ENCODE data around the gene SLC39A12. TPM values are rescaled to one million over a fixed set of nuclear protein-coding genes. Genes with fewer than 3 reads are reported as not detected.

The SLC39A12 gene
- total and polyA plus RNA-seq, 4 donors: 0.27 to 0.32 TPM; not detected in 2

- no peak overlapping the region for H3K4me3 ChIP-seq (ENCODE audit: low read length in 2 of 2)
- no peak for DNase-seq
- H3K4me1 ChIP-seq (ENCODE audit: control insufficient read depth in 1 of 2, insufficient read depth in 2 of 2, low read length in 2 of 2): no peaks in the 10 kb centered on the region
- intact Hi-C loops (cut with DNase I): no loop called here
- no peaks in the 10 kb centered on the region for H3K36me3 ChIP-seq (ENCODE audit: control insufficient read depth in 1 of 2, insufficient read depth in 2 of 2, low read length in 1 of 2)
- WGBS, 2 donors: 30 to 34% methylated on average over 1 of the region's 1 CpG
- no peak overlapping the region for H3K27ac ChIP-seq (ENCODE audit: low read depth in 1 of 2, low read length in 2 of 2)
- H3K27me3 ChIP-seq (ENCODE audit: control insufficient read depth in 1 of 2, insufficient read depth in 2 of 2, low read length in 1 of 2): no peaks in the 10 kb centered on the region
- no peak for ATAC-seq (ENCODE audit: low FRiP score)
- peaks cover 1% of the 10 kb centered on the region for H3K9me3 ChIP-seq (ENCODE audit: control insufficient read depth, low read length)
Observed at GRCh38 chr10:18056583-18056982, 104.9 kb downstream of the SLC39A12 start.

DNA sequence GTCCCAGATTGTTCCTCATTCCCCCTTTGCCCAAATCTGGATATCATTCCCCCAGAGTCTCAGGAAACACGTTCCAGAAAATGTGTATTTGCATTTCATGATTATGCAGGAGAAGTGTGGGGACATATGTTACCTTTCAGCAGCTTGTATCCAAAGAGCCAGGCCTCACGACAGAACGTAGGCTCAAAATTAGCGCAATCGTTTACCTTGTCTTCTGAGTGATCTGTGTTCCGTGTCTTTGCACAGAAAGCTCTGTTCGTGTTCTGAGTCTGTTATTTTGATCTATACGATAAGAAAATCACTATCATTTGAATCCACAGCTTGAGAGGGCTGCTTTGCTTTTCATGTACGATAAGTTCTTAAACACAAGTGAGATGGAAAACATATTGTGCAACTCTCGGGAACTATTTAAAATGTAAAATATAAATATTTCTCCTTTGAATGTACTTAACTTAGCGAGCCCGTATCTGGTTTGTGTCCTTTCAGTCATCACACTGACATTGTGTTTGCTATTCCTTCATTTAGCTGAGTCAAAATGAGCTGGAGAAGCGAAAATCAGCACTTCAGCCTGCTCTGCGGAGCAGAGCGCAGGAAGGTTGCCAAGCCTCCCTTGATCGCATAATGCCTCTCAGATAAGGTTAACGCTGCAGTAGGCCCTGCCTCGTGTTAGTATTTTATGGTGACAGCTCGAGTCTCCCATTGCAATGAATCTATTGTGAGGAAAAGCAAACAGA is 108.3 kb downstream of the SLC39A12 start:
- intact Hi-C loops (cut with DNase I): no loop called here
- ATAC-seq (ENCODE audit: low FRiP score) (no peak), DNase-seq (no peak)
- Histone ChIP-seq H3K27ac (ENCODE audit: low read depth in 1 of 2, low read length in 2 of 2) (no peak overlapping the region), H3K4me1 (ENCODE audit: control insufficient read depth in 1 of 2, insufficient read depth in 2 of 2, low read length in 2 of 2) (no peaks in the 10 kb centered on the region), H3K9me3 (ENCODE audit: control insufficient read depth, low read length) (peaks cover 1% of the 10 kb centered on the region), H3K27me3 (ENCODE audit: control insufficient read depth in 1 of 2, insufficient read depth in 2 of 2, low read length in 1 of 2) (no peaks in the 10 kb centered on the region), H3K36me3 (ENCODE audit: control insufficient read depth in 1 of 2, insufficient read depth in 2 of 2, low read length in 1 of 2) (no peaks in the 10 kb centered on the region), H3K4me3 (ENCODE audit: low read length in 2 of 2) (no peak overlapping the region)
- 33% methylated on average over 19 of the region's 19 CpGs for WGBS, 2 donors

GRCh38 chr10:18066947-18067346 is 115.2 kb downstream of the SLC39A12 start:
- Histone ChIP-seq H3K4me1 (ENCODE audit: control insufficient read depth in 1 of 2, insufficient read depth in 2 of 2, low read length in 2 of 2) (no peaks in the 10 kb centered on the region), H3K36me3 (ENCODE audit: control insufficient read depth in 1 of 2, insufficient read depth in 2 of 2, low read length in 1 of 2) (no peaks in the 10 kb centered on the region), H3K27ac (ENCODE audit: low read depth in 1 of 2, low read length in 2 of 2) (no peak overlapping the region), H3K27me3 (ENCODE audit: control insufficient read depth in 1 of 2, insufficient read depth in 2 of 2, low read length in 1 of 2) (no peaks in the 10 kb centered on the region), H3K4me3 (ENCODE audit: low read length in 2 of 2) (no peak overlapping the region), H3K9me3 (ENCODE audit: control insufficient read depth, low read length) (no peaks in the 10 kb centered on the region)
- no peak for ATAC-seq (ENCODE audit: low FRiP score)
- WGBS, 2 donors: 92 to 94% methylated on average over 4 of the region's 4 CpGs
- DNase-seq: no peak
- intact Hi-C loops (cut with DNase I): no loop called here

DNA sequence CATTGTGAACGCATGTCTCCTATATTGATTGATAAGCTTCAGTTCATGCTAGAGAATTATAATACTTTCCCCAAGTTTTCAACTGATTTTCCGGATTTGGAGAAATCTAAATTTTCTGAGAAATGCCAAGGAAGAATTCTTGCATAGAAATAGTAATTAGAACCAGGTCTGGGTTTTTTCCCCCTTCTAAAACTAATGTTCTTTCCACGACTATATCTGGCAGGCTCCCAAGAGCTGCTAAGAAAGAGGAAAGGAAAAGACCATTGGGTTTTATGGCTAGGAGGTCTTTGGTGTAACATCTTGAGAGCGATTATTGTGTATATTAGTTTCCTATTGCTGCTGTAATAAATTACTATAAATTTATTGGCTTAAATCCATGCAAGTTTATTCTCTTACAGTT is 116.7 kb downstream of the SLC39A12 start:
- H3K9me3 ChIP-seq (ENCODE audit: control insufficient read depth, low read length): no peaks in the 10 kb centered on the region
- H3K36me3 ChIP-seq (ENCODE audit: control insufficient read depth in 1 of 2, insufficient read depth in 2 of 2, low read length in 1 of 2): no peaks in the 10 kb centered on the region
- no peaks in the 10 kb centered on the region for H3K4me1 ChIP-seq (ENCODE audit: control insufficient read depth in 1 of 2, insufficient read depth in 2 of 2, low read length in 2 of 2)
- no peak for ATAC-seq (ENCODE audit: low FRiP score)
- intact Hi-C loops (cut with DNase I): no loop called here
- no peak overlapping the region for H3K27ac ChIP-seq (ENCODE audit: low read depth in 1 of 2, low read length in 2 of 2)
- H3K27me3 ChIP-seq (ENCODE audit: control insufficient read depth in 1 of 2, insufficient read depth in 2 of 2, low read length in 1 of 2): no peaks in the 10 kb centered on the region
- WGBS, 2 donors: 70 to 75% methylated on average over 4 of the region's 4 CpGs
- DNase-seq: no peak
- H3K4me3 ChIP-seq (ENCODE audit: low read length in 2 of 2): no peak overlapping the region

DNA sequence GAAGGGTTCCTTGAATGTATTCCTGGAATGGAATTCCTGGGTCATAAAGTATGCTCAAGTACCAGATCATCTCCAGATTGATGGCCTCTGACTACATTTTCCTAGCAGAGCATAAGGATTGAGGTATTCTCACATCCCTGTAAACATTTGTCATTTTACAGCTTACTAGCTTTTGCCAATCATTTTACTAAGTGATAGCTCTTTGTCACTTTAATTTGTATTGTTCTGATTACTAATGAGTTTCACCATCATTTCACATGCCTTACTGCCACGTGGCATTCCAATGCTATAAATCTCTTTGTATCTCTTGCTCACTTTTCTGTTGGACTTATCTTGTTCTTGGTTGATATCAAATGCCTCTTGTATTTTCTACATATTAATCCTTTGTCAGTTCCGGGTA is 119.9 kb downstream of the SLC39A12 start:
- Histone ChIP-seq H3K4me3 (ENCODE audit: low read length in 2 of 2) (no peak overlapping the region), H3K27me3 (ENCODE audit: control insufficient read depth in 1 of 2, insufficient read depth in 2 of 2, low read length in 1 of 2) (no peaks in the 10 kb centered on the region), H3K36me3 (ENCODE audit: control insufficient read depth in 1 of 2, insufficient read depth in 2 of 2, low read length in 1 of 2) (no peaks in the 10 kb centered on the region), H3K9me3 (ENCODE audit: control insufficient read depth, low read length) (no peaks in the 10 kb centered on the region), H3K27ac (ENCODE audit: low read depth in 1 of 2, low read length in 2 of 2) (no peak overlapping the region), H3K4me1 (ENCODE audit: control insufficient read depth in 1 of 2, insufficient read depth in 2 of 2, low read length in 2 of 2) (no peaks in the 10 kb centered on the region)
- 58 to 62% methylated on average over 2 of the region's 2 CpGs for WGBS, 2 donors
- intact Hi-C loops (cut with DNase I): no loop called here
- DNase-seq: no peak
- no peak for ATAC-seq (ENCODE audit: low FRiP score)

GRCh38 chr10:18073314-18073713 is 121.6 kb downstream of the SLC39A12 start:
- Histone ChIP-seq H3K36me3 (ENCODE audit: control insufficient read depth in 1 of 2, insufficient read depth in 2 of 2, low read length in 1 of 2) (no peaks in the 10 kb centered on the region), H3K27me3 (ENCODE audit: control insufficient read depth in 1 of 2, insufficient read depth in 2 of 2, low read length in 1 of 2) (no peaks in the 10 kb centered on the region), H3K27ac (ENCODE audit: low read depth in 1 of 2, low read length in 2 of 2) (no peak overlapping the region), H3K4me1 (ENCODE audit: control insufficient read depth in 1 of 2, insufficient read depth in 2 of 2, low read length in 2 of 2) (no peaks in the 10 kb centered on the region), H3K9me3 (ENCODE audit: control insufficient read depth, low read length) (no peaks in the 10 kb centered on the region), H3K4me3 (ENCODE audit: low read length in 2 of 2) (no peak overlapping the region)
- no peak for DNase-seq
- no peak for ATAC-seq (ENCODE audit: low FRiP score)
- intact Hi-C loops (cut with DNase I): no loop called here
- WGBS, 2 donors: 92 to 95% methylated on average over 3 of the region's 3 CpGs

DNA sequence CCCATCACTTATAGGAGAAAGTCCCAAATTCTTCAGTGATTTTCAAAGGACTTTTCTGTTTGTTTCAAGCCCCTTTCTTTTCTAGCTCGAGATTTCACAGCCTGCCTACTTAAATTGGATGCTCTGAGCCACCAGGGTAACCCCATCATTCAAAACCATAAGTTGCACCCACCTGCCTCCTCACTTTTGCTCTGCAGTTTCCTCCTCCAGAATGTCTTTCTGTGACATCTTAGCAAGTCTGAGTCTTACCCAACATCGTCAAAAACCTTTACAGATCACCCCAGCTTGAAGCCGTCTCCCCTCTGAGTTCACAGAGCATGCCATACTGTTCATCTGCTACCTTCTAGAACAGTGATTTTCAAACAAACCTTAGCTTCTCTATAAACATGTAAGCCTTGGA is 124.2 kb downstream of the SLC39A12 start:
- intact Hi-C loops (cut with DNase I): no loop called here
- WGBS, 2 donors: 79 to 86% methylated on average over 3 of the region's 3 CpGs
- DNase-seq (no peak), ATAC-seq (ENCODE audit: low FRiP score) (no peak)
- H3K4me1 ChIP-seq (ENCODE audit: control insufficient read depth in 1 of 2, insufficient read depth in 2 of 2, low read length in 2 of 2): no peaks in the 10 kb centered on the region
- no peaks in the 10 kb centered on the region for H3K36me3 ChIP-seq (ENCODE audit: control insufficient read depth in 1 of 2, insufficient read depth in 2 of 2, low read length in 1 of 2)
- H3K9me3 ChIP-seq (ENCODE audit: control insufficient read depth, low read length): no peaks in the 10 kb centered on the region
- H3K27me3 ChIP-seq (ENCODE audit: control insufficient read depth in 1 of 2, insufficient read depth in 2 of 2, low read length in 1 of 2): no peaks in the 10 kb centered on the region
- H3K27ac ChIP-seq (ENCODE audit: low read depth in 1 of 2, low read length in 2 of 2): no peak overlapping the region
- no peak overlapping the region for H3K4me3 ChIP-seq (ENCODE audit: low read length in 2 of 2)

DNA sequence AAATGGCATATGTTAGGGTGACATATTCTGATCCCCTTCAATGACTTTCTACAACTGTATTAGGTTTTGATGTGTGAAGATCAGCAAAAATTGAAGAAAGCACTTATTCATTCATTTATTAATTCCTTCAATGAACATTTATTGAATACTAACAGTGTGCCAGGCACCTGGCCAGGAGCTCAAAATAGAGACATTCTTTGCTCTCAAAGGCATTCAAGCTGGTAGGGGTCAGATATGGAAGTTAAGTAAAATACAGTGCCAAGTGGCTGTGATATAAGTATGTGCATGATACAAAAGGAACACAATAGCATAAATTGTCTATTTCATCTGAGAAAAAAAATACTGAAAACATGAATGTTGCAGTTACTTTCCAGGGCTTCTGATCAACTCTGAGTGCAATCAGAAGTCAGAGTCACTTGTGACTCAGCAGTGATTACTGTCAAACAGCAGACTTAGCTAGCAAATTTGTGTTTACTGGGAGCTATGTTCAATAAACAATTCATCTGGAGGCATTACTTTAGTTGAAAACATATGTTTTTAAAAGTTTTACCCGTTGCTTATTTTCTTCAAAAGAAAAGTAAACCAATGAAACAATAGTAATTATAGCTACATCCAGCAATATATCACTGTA is 128.1 kb downstream of the SLC39A12 start:
- no peaks in the 10 kb centered on the region for H3K36me3 ChIP-seq (ENCODE audit: control insufficient read depth in 1 of 2, insufficient read depth in 2 of 2, low read length in 1 of 2)
- intact Hi-C loops (cut with DNase I): no loop called here
- no peaks in the 10 kb centered on the region for H3K4me1 ChIP-seq (ENCODE audit: control insufficient read depth in 1 of 2, insufficient read depth in 2 of 2, low read length in 2 of 2)
- H3K4me3 ChIP-seq (ENCODE audit: low read length in 2 of 2): no peak overlapping the region
- 96 to 100% methylated on average over 1 of the region's 1 CpG for WGBS, 2 donors
- no peaks in the 10 kb centered on the region for H3K27me3 ChIP-seq (ENCODE audit: control insufficient read depth in 1 of 2, insufficient read depth in 2 of 2, low read length in 1 of 2)
- ATAC-seq (ENCODE audit: low FRiP score) (no peak), DNase-seq (no peak)
- H3K9me3 ChIP-seq (ENCODE audit: control insufficient read depth, low read length): no peaks in the 10 kb centered on the region
- H3K27ac ChIP-seq (ENCODE audit: low read depth in 1 of 2, low read length in 2 of 2): no peak overlapping the region

GRCh38 chr10:18082381-18082780 is 130.7 kb downstream of the SLC39A12 start:
- no peaks in the 10 kb centered on the region for H3K36me3 ChIP-seq (ENCODE audit: control insufficient read depth in 1 of 2, insufficient read depth in 2 of 2, low read length in 1 of 2)
- H3K27ac ChIP-seq (ENCODE audit: low read depth in 1 of 2, low read length in 2 of 2): no peak overlapping the region
- no peak for DNase-seq
- ATAC-seq (ENCODE audit: low FRiP score): no peak
- intact Hi-C loops (cut with DNase I): no loop called here
- 73 to 74% methylated on average over 8 of the region's 8 CpGs for WGBS, 2 donors
- H3K4me3 ChIP-seq (ENCODE audit: low read length in 2 of 2): no peak overlapping the region
- no peaks in the 10 kb centered on the region for H3K27me3 ChIP-seq (ENCODE audit: control insufficient read depth in 1 of 2, insufficient read depth in 2 of 2, low read length in 1 of 2)
- no peaks in the 10 kb centered on the region for H3K9me3 ChIP-seq (ENCODE audit: control insufficient read depth, low read length)
- H3K4me1 ChIP-seq (ENCODE audit: control insufficient read depth in 1 of 2, insufficient read depth in 2 of 2, low read length in 2 of 2): no peaks in the 10 kb centered on the region
